Stomach (tissue), 4 donors: Measurements from ENCODE around the gene ZDHHC7.

ENCODE experiments used
- CTCF ChIP-seq, 7 experiments: fragments of 450-650 bp in 4 of 7; fragments of 200-600 bp in 3 of 7; sonication (generic) in 3 of 7; IDR thresholded peaks; one replicate each; pipeline ENCODE4 v1.5.1; 2016 to 2019; ENCODE audit warnings: antibody characterized with exemption in 7 of 7, control low read depth in 2 of 7, mild to moderate bottlenecking in 1 of 7
- POLR2A ChIP-seq, 4 donors: fragments of 450-650 bp; IDR thresholded peaks; one replicate each; pipeline ENCODE4 v1.6.1; 2016; ENCODE audit warnings: antibody characterized with exemption in 4 of 4, control low read depth in 2 of 4, mild to moderate bottlenecking in 1 of 4, moderate library complexity in 1 of 4
- POLR2AphosphoS5 ChIP-seq, 3 donors: sonication (generic); formaldehyde crosslinking; IDR thresholded peaks; one replicate each; pipeline ENCODE4 v1.6.1; 2016; ENCODE audit warnings: antibody characterized with exemption in 3 of 3

- TF ChIP-seq CTCF (IDR thresholded peaks at IDR 0.05) (no peak), POLR2AphosphoS5 (IDR thresholded peaks at IDR 0.05) (no peak), POLR2A (IDR thresholded peaks at IDR 0.05) (no peak)
Measured at GRCh38 chr16:84957792-84958191, 53.5 kb downstream of the ZDHHC7 start.
